HepG2 (cell line): ENCODE data around the gene BUB1. TPM values are rescaled to one million over a fixed set of nuclear protein-coding genes. Genes with fewer than 3 reads are reported as not detected.

Experiments
- ATAC-seq: fragments of 200-7000 bp; cut with Tn5 transposase; 3 replicates; pipeline ENCODE4 v1.9.1; 2020; ENCODE audit warnings: mild to moderate bottlenecking, moderate library complexity
- BruUV-seq: library from RNA; stranded (reverse); fragments of 400-500 nt; replicated peaks from 2 replicates; lab custom pipeline; 2021; lab: Mats Ljungman, UMichigan
- CTCF ChIA-PET: fragments of 300-600 bp; formaldehyde crosslinking; extraction: SDS; loops from one replicate; lab custom pipeline; 2021; ENCODE audit warnings: low total read pairs, inconsistent platforms, low intra/inter-chr PET ratio; lab: Yijun Ruan, JAX
- POLR2A ChIA-PET: fragments of 350-600 bp; sonication (Branson Sonifier 250); formaldehyde crosslinking; loops from one replicate; lab custom pipeline; 2020; ENCODE audit warnings: antibody characterized with exemption, inconsistent platforms; lab: Yijun Ruan, JAX
- DNase-seq: peaks from one replicate; pipeline ENCODE4 v3.0.0-alpha.2; 2015; ENCODE audit warnings: low spot score
- FAIRE-seq: peaks from 3 replicates; lab custom pipeline; 2011; peaks lifted over from hg19 to GRCh38; lab: Jason Lieb, UNC
- H2AFZ ChIP-seq: one replicate; pipeline ENCODE4 v1.6.1; 2011; ENCODE audit warnings: low read length, inconsistent platforms
- H3K27ac ChIP-seq: fragments of 300-600 bp; 3 replicates; pipeline ENCODE4 v1.8.0; 2011; ENCODE audit warnings: mixed run types, mild to moderate bottlenecking, mixed read lengths, low read length, inconsistent platforms; ENCODE audit not compliant: insufficient read depth; ENCODE audit errors: extremely low read length
- H3K27me3 ChIP-seq, 2 experiments: fragments of 200-600 bp in 1 of 2; 2 replicates in 1 of 2; 3 replicates in 1 of 2; pipeline versions ENCODE4 v1.6.0 to v1.8.0; 2011; ENCODE audit warnings: low read length in 2 of 2, mild to moderate bottlenecking in 2 of 2, moderate library complexity in 2 of 2, inconsistent platforms in 1 of 2; ENCODE audit not compliant: insufficient read depth in 2 of 2, control insufficient read depth in 1 of 2
- H3K36me3 ChIP-seq, 2 experiments: fragments of 200-600 bp in 1 of 2; replicated peaks in 1 of 2; 2 replicates in 1 of 2; 3 replicates in 1 of 2; pipeline versions ENCODE4 v1.5.1 to v1.8.0; 2011; ENCODE audit warnings: low read length in 2 of 2, inconsistent platforms in 1 of 2; ENCODE audit not compliant: insufficient read depth in 2 of 2, control insufficient read depth in 1 of 2
- H3K4me1 ChIP-seq: 2 replicates; pipeline ENCODE4 v1.5.1; 2012; ENCODE audit warnings: low read length, inconsistent platforms; ENCODE audit not compliant: insufficient read depth
- H3K4me2 ChIP-seq: 2 replicates; pipeline ENCODE4 v1.6.0; 2011; ENCODE audit warnings: low read depth, low read length, inconsistent platforms
- H3K4me3 ChIP-seq, 3 experiments: fragments of 200-600 bp in 1 of 3; sonication (generic), shearing (Covaris generic) in 1 of 3; replicated peaks in 1 of 3; 2 replicates each; pipeline ENCODE4 v1.5.1; 2011 to 2016; ENCODE audit warnings: low read length in 3 of 3, inconsistent platforms in 2 of 3, low read depth in 2 of 3, mild to moderate bottlenecking in 2 of 3, control low read depth in 1 of 3, mixed read lengths in 1 of 3; ENCODE audit not compliant: insufficient read depth in 1 of 3
- H3K79me2 ChIP-seq: one replicate; pipeline ENCODE4 v1.6.1; 2011; ENCODE audit warnings: low read length, inconsistent platforms; ENCODE audit not compliant: insufficient read depth
- H3K9ac ChIP-seq: 2 replicates; pipeline ENCODE4 v1.6.0; 2011; ENCODE audit warnings: mild to moderate bottlenecking, low read depth, low read length, inconsistent platforms; ENCODE audit not compliant: insufficient read depth
- H3K9me3 ChIP-seq: 2 replicates; pipeline ENCODE4 v1.5.1; 2012; ENCODE audit warnings: mild to moderate bottlenecking, low read length
- H4K20me1 ChIP-seq: 2 replicates; pipeline ENCODE4 v1.6.0; 2011; ENCODE audit warnings: inconsistent platforms, mild to moderate bottlenecking, low read length, moderate library complexity; ENCODE audit not compliant: insufficient read depth
- AGO2 ChIP-seq: fragments of 200-400 bp; formaldehyde crosslinking; optimal IDR thresholded peaks from 2 replicates; pipeline ENCODE3; 2017; ENCODE audit warnings: mild to moderate bottlenecking, low read depth, low read length, moderate library complexity
- CEBPG ChIP-seq: IDR thresholded peaks from 2 replicates; pipeline ENCODE4 v1.6.1; 2016
- FOXK2 ChIP-seq: fragments of 450-650 bp; IDR thresholded peaks from 2 replicates; pipeline ENCODE4 v1.6.1; 2016
- HOXA9 ChIP-seq: sonication (generic); formaldehyde crosslinking; IDR thresholded peaks from 2 replicates; pipeline ENCODE4 v1.8.1; 2022; ENCODE audit warnings: missing genetic modification reagents, mild to moderate bottlenecking, moderate library complexity, borderline replicate concordance
- SOX13 ChIP-seq, 3 experiments: fragments of 450-650 bp in 1 of 3; sonication (generic) in 1 of 3; formaldehyde crosslinking in 1 of 3; IDR thresholded peaks in 2 of 3; conservative IDR thresholded peaks in 1 of 3; 2 replicates each; pipeline versions ENCODE4 v1.5.0 to v1.6.1; 2016 to 2020; ENCODE audit warnings: antibody characterized with exemption in 1 of 3, mild to moderate bottlenecking in 1 of 3, missing compliant biosample characterization in 1 of 3, missing genetic modification reagents in 1 of 3, moderate library complexity in 1 of 3
- TRIM24 ChIP-seq: sonication (generic); formaldehyde crosslinking; IDR thresholded peaks from 2 replicates; pipeline ENCODE4 v1.8.0; 2022; ENCODE audit warnings: mild to moderate bottlenecking, missing genetic modification reagents
- WIZ ChIP-seq: sonication (generic); formaldehyde crosslinking; IDR thresholded peaks from 2 replicates; pipeline ENCODE4 v1.5.1; 2020; ENCODE audit warnings: mild to moderate bottlenecking, missing genetic modification reagents
- ZBTB1 ChIP-seq: sonication (generic); formaldehyde crosslinking; IDR thresholded peaks from 2 replicates; pipeline ENCODE4 v1.4.0; 2020; ENCODE audit warnings: missing genetic modification reagents, borderline replicate concordance
- ZNF660 ChIP-seq: sonication (generic); formaldehyde crosslinking; IDR thresholded peaks from 2 replicates; pipeline ENCODE4 v1.5.1; 2020; ENCODE audit warnings: mild to moderate bottlenecking, low read depth, missing genetic modification reagents, borderline replicate concordance
- ZNF720 ChIP-seq: sonication (generic); formaldehyde crosslinking; IDR thresholded peaks from 2 replicates; pipeline ENCODE4 v1.4.0; 2020; ENCODE audit warnings: missing genetic modification reagents
- WGBS: methylation state at CpG from one replicate; pipeline ENCODE4 v1.1.6; 2017; ENCODE audit warnings: low lambda C conversion rate; 5-methylcytosine and 5-hydroxymethylcytosine counted together
- in situ Hi-C: cut with HindIII; loops from 2 replicates; pipeline ENCODE4 v1.10.0; 2017; ENCODE audit warnings: low pct_unique_long_range_greater_than_20kb; ENCODE audit not compliant: extremely low pct_ligation_motif_present
- intact Hi-C: fragments of 100-400 bp; cut with micrococcal nuclease; formaldehyde crosslinking; loops from one replicate; pipeline ENCODE4 v1.10.0; 2022; ENCODE audit not compliant: unreplicated experiment
- polyA plus RNA-seq, 8 experiments: library from polyadenylated mRNA; depleted of rRNA in 3 of 8; stranded (reverse) in 7 of 8; unstranded in 1 of 8; fragments of >200 nt; fragmentation: Illumina TruSeq in 4 of 8; extraction: Trizol in 4 of 8; gene quantifications; 2 replicates each; pipeline versions ENCODE4 v1.2.1 to v1.2.3, GENCODE V29; 2011 to 2016; ENCODE audit warnings: low read depth in 4 of 8, missing spikeins in 1 of 8, mixed read lengths in 1 of 8; ENCODE audit not compliant: insufficient read depth in 1 of 8
- total RNA-seq, 5 experiments: library from RNA; depleted of rRNA; stranded (reverse); fragments of >200 nt; fragmentation: Illumina TruSeq; extraction: Trizol; gene quantifications; 2 replicates each; pipeline ENCODE4 v1.2.3, GENCODE V29; 2016; ENCODE audit warnings: low read depth in 1 of 5
- TF ChIP-seq, protein P1 (sequence below): sonication (generic); formaldehyde crosslinking; IDR thresholded peaks from 2 replicates; pipeline ENCODE4 v1.8.0; 2022; ENCODE audit warnings: mild to moderate bottlenecking, missing genetic modification reagents, borderline replicate concordance
- TF ChIP-seq, protein P2 (sequence below): sonication (generic); formaldehyde crosslinking; IDR thresholded peaks from 2 replicates; pipeline ENCODE4 v1.4.0; 2020; ENCODE audit warnings: missing genetic modification reagents, borderline replicate concordance

BUB1 gene
- total and polyA plus RNA-seq, 2 of the 13 experiments (the other 11 are each of a cell fraction or from before 2014, with no cell fraction given): 27.8 to 52.6 TPM

DNA sequence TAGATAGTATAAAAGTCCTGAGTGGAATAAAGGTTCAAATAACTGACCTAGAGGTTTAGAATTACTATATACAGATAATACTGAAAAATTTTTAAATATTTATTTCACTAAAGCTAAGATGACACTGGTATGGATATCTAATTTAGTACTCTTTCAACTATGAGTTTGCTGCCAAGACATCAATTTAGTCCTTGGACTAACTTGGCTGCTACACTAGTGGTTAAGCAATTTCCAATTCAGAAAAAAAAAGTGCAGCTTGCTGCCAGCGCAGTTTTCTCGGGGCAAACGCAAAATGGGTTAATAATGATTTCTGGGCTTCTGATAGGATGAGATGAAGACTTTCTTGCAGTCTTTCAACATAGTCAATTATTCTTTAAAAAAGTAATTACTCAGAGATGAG lies 10.8 kb downstream of the BUB1 start:
- no TSS peak for BruUV-seq
- Histone ChIP-seq H3K36me3 (peaks cover 18 to 89% of the 10 kb centered on the region in 2 experiments), H3K9me3 (no peaks in the 10 kb centered on the region), H3K79me2 (peaks cover 5% of the 10 kb centered on the region), H3K9ac (no peak overlapping the region), H4K20me1 (no peaks in the 10 kb centered on the region), H3K4me3 (no peak overlapping the region), H3K27ac (no peak overlapping the region), H2AFZ (no peak overlapping the region), H3K4me2 (no peak overlapping the region), H3K27me3 (no peaks in the 10 kb centered on the region), H3K4me1 (peaks cover 15% of the 10 kb centered on the region)
- in situ Hi-C loops: no loop called here
- ChIA-PET CTCF (no interaction called here), POLR2A (no interaction called here)
- DNase-seq: no peak
- WGBS: 97% methylated on average over 3 of the region's 3 CpGs
- no peak for ATAC-seq
- intact Hi-C loops: no loop called here
- TF ChIP-seq AGO2 (no peak), ZNF720 (CRISPR knock-in tag) (no peak), HOXA9 (CRISPR knock-in tag) (no peak), ZBTB1 (CRISPR knock-in tag) (no peak), WIZ (CRISPR knock-in tag) (no peak), CEBPG (CRISPR knock-in tag) (no peak), FOXK2 (no peak), TRIM24 (no peak), ZNF660 (CRISPR knock-in tag) (no peak), SOX13 (IDR thresholded peaks at IDR 0.05) (no peak), SOX13 (CRISPR knock-in tag; conservative IDR thresholded peaks at IDR 0.05 in 1 of 2, IDR thresholded peaks at IDR 0.05 in 1 of 2) (no peak)
- TF ChIP-seq, protein P1, sequence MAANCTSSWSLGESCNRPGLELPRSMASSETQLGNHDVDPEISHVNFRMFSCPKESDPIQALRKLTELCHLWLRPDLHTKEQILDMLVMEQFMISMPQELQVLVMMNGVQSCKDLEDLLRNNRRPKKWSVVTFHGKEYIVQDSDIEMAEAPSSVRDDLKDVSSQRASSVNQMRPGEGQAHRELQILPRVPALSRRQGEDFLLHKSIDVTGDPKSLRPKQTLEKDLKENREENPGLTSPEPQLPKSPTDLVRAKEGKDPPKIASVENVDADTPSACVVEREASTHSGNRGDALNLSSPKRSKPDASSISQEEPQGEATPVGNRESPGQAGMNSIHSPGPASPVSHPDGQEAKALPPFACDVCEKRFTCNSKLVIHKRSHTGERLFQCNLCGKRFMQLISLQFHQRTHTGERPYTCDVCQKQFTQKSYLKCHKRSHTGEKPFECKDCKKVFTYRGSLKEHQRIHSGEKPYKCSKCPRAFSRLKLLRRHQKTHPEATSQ (CRISPR knock-in tag): no peak
- TF ChIP-seq, protein P2, sequence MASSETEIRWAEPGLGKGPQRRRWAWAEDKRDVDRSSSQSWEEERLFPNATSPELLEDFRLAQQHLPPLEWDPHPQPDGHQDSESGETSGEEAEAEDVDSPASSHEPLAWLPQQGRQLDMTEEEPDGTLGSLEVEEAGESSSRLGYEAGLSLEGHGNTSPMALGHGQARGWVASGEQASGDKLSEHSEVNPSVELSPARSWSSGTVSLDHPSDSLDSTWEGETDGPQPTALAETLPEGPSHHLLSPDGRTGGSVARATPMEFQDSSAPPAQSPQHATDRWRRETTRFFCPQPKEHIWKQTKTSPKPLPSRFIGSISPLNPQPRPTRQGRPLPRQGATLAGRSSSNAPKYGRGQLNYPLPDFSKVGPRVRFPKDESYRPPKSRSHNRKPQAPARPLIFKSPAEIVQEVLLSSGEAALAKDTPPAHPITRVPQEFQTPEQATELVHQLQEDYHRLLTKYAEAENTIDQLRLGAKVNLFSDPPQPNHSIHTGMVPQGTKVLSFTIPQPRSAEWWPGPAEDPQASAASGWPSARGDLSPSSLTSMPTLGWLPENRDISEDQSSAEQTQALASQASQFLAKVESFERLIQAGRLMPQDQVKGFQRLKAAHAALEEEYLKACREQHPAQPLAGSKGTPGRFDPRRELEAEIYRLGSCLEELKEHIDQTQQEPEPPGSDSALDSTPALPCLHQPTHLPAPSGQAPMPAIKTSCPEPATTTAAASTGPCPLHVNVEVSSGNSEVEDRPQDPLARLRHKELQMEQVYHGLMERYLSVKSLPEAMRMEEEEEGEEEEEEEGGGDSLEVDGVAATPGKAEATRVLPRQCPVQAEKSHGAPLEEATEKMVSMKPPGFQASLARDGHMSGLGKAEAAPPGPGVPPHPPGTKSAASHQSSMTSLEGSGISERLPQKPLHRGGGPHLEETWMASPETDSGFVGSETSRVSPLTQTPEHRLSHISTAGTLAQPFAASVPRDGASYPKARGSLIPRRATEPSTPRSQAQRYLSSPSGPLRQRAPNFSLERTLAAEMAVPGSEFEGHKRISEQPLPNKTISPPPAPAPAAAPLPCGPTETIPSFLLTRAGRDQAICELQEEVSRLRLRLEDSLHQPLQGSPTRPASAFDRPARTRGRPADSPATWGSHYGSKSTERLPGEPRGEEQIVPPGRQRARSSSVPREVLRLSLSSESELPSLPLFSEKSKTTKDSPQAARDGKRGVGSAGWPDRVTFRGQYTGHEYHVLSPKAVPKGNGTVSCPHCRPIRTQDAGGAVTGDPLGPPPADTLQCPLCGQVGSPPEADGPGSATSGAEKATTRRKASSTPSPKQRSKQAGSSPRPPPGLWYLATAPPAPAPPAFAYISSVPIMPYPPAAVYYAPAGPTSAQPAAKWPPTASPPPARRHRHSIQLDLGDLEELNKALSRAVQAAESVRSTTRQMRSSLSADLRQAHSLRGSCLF (CRISPR knock-in tag): no peak
- no peak for FAIRE-seq
